Ovary (tissue), 9 donors: ENCODE data around the gene CERK. TPM values are rescaled to one million over a fixed set of nuclear protein-coding genes. Genes with fewer than 3 reads are reported as not detected.

ENCODE experiments used
- DNase-seq, 5 donors: peaks; one replicate each; pipeline ENCODE4 v3.0.0-alpha.2; 2019 to 2020
- H3K27ac ChIP-seq, 2 donors: fragments of 200-600 bp; one replicate each; pipeline versions ENCODE4 v1.5.1 to v1.8.0; 2019 to 2022
- H3K27me3 ChIP-seq: fragments of 200-600 bp; one replicate; pipeline ENCODE4 v1.8.0; 2022
- H3K36me3 ChIP-seq: fragments of 200-600 bp; sonication (generic); one replicate; pipeline ENCODE4 v1.5.1; 2019
- H3K4me1 ChIP-seq: one replicate; pipeline ENCODE4 v1.8.1; 2013; ENCODE audit warnings: mild to moderate bottlenecking, moderate library complexity; ENCODE audit not compliant: insufficient read depth
- H3K4me3 ChIP-seq: fragments of 200-600 bp; sonication (generic); one replicate; pipeline ENCODE4 v1.5.1; 2017
- H3K9me3 ChIP-seq, 2 donors: fragments of 200-600 bp in 1 of 2; sonication (generic) in 1 of 2; one replicate each; pipeline versions ENCODE4 v1.5.1 to v1.8.1; 2013 to 2019; ENCODE audit warnings: mild to moderate bottlenecking in 1 of 2, moderate library complexity in 1 of 2
- CTCF ChIP-seq, 3 donors: fragments of 450-650 bp in 2 of 3; fragments of 200-600 bp in 1 of 3; IDR thresholded peaks; one replicate each; pipeline versions ENCODE4 v1.5.1 to v1.8.0; 2016 to 2022; ENCODE audit warnings: antibody characterized with exemption in 3 of 3, mild to moderate bottlenecking in 1 of 3
- EP300 ChIP-seq: sonication (generic); formaldehyde crosslinking; IDR thresholded peaks from one replicate; pipeline ENCODE4 v1.6.1; 2017; ENCODE audit warnings: antibody characterized with exemption
- POLR2A ChIP-seq: fragments of 450-650 bp; IDR thresholded peaks from one replicate; pipeline ENCODE4 v1.6.1; 2017; ENCODE audit warnings: antibody characterized with exemption, mild to moderate bottlenecking, moderate library complexity
- WGBS, 3 donors: extraction: QIAGEN DNeasy Blood & Tissue Kit in 1 of 3; methylation state at CpG; one replicate each; pipeline versions ENCODE4 v1.1.5 to v1.1.7; 2013 to 2017; 5-methylcytosine and 5-hydroxymethylcytosine counted together
- intact Hi-C, 4 donors: fragments of 100-400 bp; cut with DNase I; formaldehyde crosslinking; loops; one replicate each; pipeline versions ENCODE4 v1.11.0 to v1.15.1; 2022 to 2023
- polyA plus RNA-seq, 2 donors: library from polyadenylated mRNA; stranded (reverse); fragments of 200-250 nt in 1 of 2; fragments of 350-450 nt in 1 of 2; fragmentation: Illumina TruSeq in 1 of 2; extraction: RNeasy Lipid Tissue Mini Kit (QIAGEN cat#74804) in 1 of 2; gene quantifications; one replicate each; pipeline ENCODE4 v1.2.3, GENCODE V29; 2013 to 2014
- total RNA-seq, 7 donors: library from RNA; depleted of rRNA in 2 of 7; stranded (reverse); fragments of >200 nt in 2 of 7; fragmentation: NEBNext Ultra II Directional in 3 of 7; extraction: Animal tissue kit (Norgen Biotek cat#: 25700) in 3 of 7; gene quantifications; one replicate each; pipeline versions ENCODE4 v1.1.0 to v1.2.4, GENCODE V29; 2016 to 2023
- donor health status: DM: no; HTN: no; CAD: no; lungs with moderate emphysema.
- donor health status: DM: no; HTN: no; CAD: no.
- donor health status: Bipolar disorder and iron deficiency.
- donor health status: DM: yes; HTN: yes; CAD: no.
- donor health status: DM: no; HTN: no; CAD: no.
- donor health status: DM: yes; HTN: yes; CAD: no.

The CERK gene
- total and polyA plus RNA-seq, 9 donors = 27.1 to 71.1 (median 46.8) TPM

- Histone ChIP-seq H3K36me3 (no peaks in the 10 kb centered on the region), H3K27ac (no peak overlapping the region), H3K27me3 (no peaks in the 10 kb centered on the region), H3K4me1 (peaks cover 3% of the 10 kb centered on the region), H3K4me3 (no peak overlapping the region), H3K9me3 (no peaks in the 10 kb centered on the region)
- intact Hi-C loops = no loop called here
- TF ChIP-seq CTCF (IDR thresholded peaks at IDR 0.05) (no peak), EP300 (no peak), POLR2A (no peak)
- DNase-seq = no peak
- WGBS, 3 donors = 80 to 83% (median 82%) methylated on average over 6 of the region's 6 CpGs
Observed at GRCh38 chr22:46761017-46761416, 23.0 kb upstream of the CERK start.

DNA sequence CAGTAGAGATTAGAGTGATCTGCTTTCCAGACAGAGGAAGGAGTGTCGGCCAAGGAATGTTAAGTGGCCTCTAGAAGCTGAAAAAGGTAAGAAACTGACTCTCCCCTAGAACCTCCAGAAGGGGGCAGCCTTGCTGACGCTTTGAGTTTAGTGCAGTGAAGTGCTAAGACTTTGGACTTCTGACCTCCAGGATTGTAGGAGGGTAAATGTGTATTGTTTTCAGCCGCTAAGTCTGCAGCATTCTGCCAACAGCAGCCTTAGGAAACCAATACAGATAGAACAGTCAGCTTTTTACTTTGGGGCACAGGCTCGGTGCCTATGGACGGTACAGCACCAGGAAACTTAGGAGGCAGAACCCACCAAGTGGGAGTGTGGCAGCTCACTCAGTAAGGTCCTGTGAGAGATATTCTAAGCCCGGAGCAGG lies 20.8 kb upstream of the CERK start:
- peak in 1 of 5 donors; percentile 42 for DNase-seq
- H3K4me3 ChIP-seq = no peak overlapping the region
- H3K27me3 ChIP-seq = no peaks in the 10 kb centered on the region
- H3K4me1 ChIP-seq = peaks cover 10% of the 10 kb centered on the region
- intact Hi-C loops = no loop called here
- H3K9me3 ChIP-seq = no peaks in the 10 kb centered on the region
- no peak overlapping the region for H3K27ac ChIP-seq
- no peak for TF ChIP-seq EP300
- no peak for TF ChIP-seq POLR2A
- TF ChIP-seq CTCF (IDR thresholded peaks at IDR 0.05) = no peak
- no peaks in the 10 kb centered on the region for H3K36me3 ChIP-seq
- 28 to 33% (median 32%) methylated on average over 6 of the region's 6 CpGs for WGBS, 3 donors

DNA sequence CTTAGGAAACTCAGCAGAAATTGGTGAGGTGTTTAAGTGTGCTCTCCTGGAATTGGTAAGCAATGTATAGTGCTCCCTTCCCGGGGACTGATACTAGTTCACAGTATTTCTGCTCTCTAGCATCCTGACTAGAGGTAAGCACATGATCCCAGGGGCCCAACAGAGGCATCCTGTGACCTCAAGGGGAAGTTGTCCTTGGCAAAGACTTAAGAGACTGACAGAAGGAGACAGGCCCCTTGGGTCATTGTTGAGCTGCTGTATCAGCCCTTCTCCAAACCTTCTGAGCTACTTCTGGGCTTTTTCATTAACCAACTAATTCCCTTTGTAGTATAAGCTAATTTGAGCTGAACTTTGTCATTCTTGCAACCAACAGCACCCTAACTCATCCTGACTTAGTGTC lies 20.1 kb upstream of the CERK start:
- Histone ChIP-seq H3K4me1 (peaks cover 8% of the 10 kb centered on the region), H3K9me3 (no peaks in the 10 kb centered on the region), H3K27me3 (no peaks in the 10 kb centered on the region), H3K4me3 (no peak overlapping the region), H3K36me3 (no peaks in the 10 kb centered on the region), H3K27ac (no peak overlapping the region)
- WGBS, 3 donors = 79 to 88% (median 83%) methylated on average over 1 of the region's 1 CpG
- no peak for DNase-seq
- TF ChIP-seq EP300 (no peak), CTCF (IDR thresholded peaks at IDR 0.05) (no peak), POLR2A (no peak)
- intact Hi-C loops = no loop called here

- 88 to 92% (median 89%) methylated on average over 2 of the region's 2 CpGs for WGBS, 3 donors
- DNase-seq = no peak
- intact Hi-C loops = no loop called here
- no peak overlapping the region for H3K4me3 ChIP-seq
- no peaks in the 10 kb centered on the region for H3K27me3 ChIP-seq
- peaks cover 8% of the 10 kb centered on the region for H3K4me1 ChIP-seq
- H3K9me3 ChIP-seq = no peaks in the 10 kb centered on the region
- no peak overlapping the region for H3K27ac ChIP-seq
- H3K36me3 ChIP-seq = no peaks in the 10 kb centered on the region
- no peak for TF ChIP-seq POLR2A
- no peak for TF ChIP-seq CTCF (IDR thresholded peaks at IDR 0.05)
- no peak for TF ChIP-seq EP300
Observed at GRCh38 chr22:46757104-46757503, 19.1 kb upstream of the CERK start.

DNA sequence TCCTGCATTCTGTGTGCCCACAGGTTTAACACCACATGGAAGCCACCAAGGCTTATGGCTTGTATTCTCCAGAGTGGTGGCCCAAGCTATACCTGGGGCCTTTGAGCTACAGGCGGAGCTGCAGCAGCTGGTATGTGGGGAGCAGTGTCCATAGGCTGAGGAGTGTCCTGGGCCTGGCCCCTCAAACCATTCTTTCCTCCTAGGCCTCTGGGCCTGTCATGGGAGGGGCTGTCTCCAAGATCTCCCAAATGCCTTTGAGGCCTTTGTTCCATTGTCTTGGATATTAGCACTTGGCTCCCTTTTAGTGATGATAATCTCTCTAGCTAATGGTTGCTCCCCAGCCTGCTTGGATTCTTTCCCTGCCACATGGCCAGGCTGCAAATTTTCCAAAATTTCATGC lies 18.0 kb upstream of the CERK start:
- H3K27ac ChIP-seq = no peak overlapping the region
- intact Hi-C loops = no loop called here
- TF ChIP-seq CTCF (IDR thresholded peaks at IDR 0.05) (no peak), EP300 (no peak), POLR2A (no peak)
- H3K4me1 ChIP-seq = peaks cover 7% of the 10 kb centered on the region
- no peaks in the 10 kb centered on the region for H3K36me3 ChIP-seq
- DNase-seq = no peak
- H3K4me3 ChIP-seq = no peak overlapping the region
- H3K27me3 ChIP-seq = no peaks in the 10 kb centered on the region
- 86 to 100% (median 97%) methylated on average over 1 of the region's 1 CpG for WGBS, 3 donors
- no peaks in the 10 kb centered on the region for H3K9me3 ChIP-seq
